ENCODE data around the gene LRRC9.

- TF ChIP-seq CTCF (conservative IDR thresholded peaks at IDR 0.05) (peak; percentile 71), EZH2 (IDR thresholded peaks at IDR 0.05; ENCODE audit: low read depth) (no peak)
Observed at GRCh38 chr14:59897757-59898383, 22.1 kb upstream of the LRRC9 start.

Measured in PC-9 (cell line).